ENCODE results near the gene NSG2. TPM values are rescaled to one million over a fixed set of nuclear protein-coding genes. Genes with fewer than 3 reads are reported as not detected.

Gene NSG2
- total RNA-seq = not detected in 2 replicates

GRCh38 chr5:174045470-174046025 lies at the start of gene NSG2:
Gene NSG2, plus strand, starts transcription at chr5:174045706. Its CDS starts 1,050 bp downstream, at chr5:174046756.

Other genes starting within 250 kb of the NSG2 start
- gene CPEB4, start 157.4 kb upstream of the NSG2 start, total RNA-seq = 12.8 and 13.4 TPM in 2 replicates
- gene C5orf47, start 56.5 kb upstream of the NSG2 start, total RNA-seq = not detected in 2 replicates

Measured in bronchial smooth muscle cell (primary cell).